Stomach (tissue), 9 donors: ENCODE results near the gene RUNX1. TPM values are rescaled to one million over a fixed set of nuclear protein-coding genes. Genes with fewer than 3 reads are reported as not detected.

Experiments used
- DNase-seq, 2 donors: peaks; one replicate each; pipeline versions ENCODE4 v3.0.0 to v3.0.0-alpha.2; 2013 to 2019
- H3K27ac ChIP-seq, 5 donors: fragments of 200-600 bp in 4 of 5; sonication (generic) in 4 of 5; one replicate each; pipeline ENCODE4 v1.5.1; 2013 to 2019; ENCODE audit warnings: mild to moderate bottlenecking in 1 of 5, moderate library complexity in 1 of 5
- H3K27me3 ChIP-seq, 3 donors: fragments of 200-600 bp; sonication (generic); one replicate each; pipeline ENCODE4 v1.5.1; 2017 to 2019; ENCODE audit warnings: mixed run types in 1 of 3
- H3K36me3 ChIP-seq, 4 donors: fragments of 200-600 bp; sonication (generic); 1 replicate in 3 of 4; 2 replicates in 1 of 4; pipeline ENCODE4 v1.5.1; 2016 to 2019
- H3K4me1 ChIP-seq, 4 donors: fragments of 200-600 bp; sonication (generic); one replicate each; pipeline ENCODE4 v1.5.1; 2016 to 2019
- H3K4me3 ChIP-seq, 4 donors: fragments of 200-600 bp; sonication (generic) in 3 of 4; one replicate each; pipeline ENCODE4 v1.5.1; 2016 to 2019; ENCODE audit warnings: mild to moderate bottlenecking in 1 of 4
- H3K9me3 ChIP-seq, 4 donors: fragments of 200-600 bp; sonication (generic); one replicate each; pipeline ENCODE4 v1.5.1; 2016 to 2019
- CTCF ChIP-seq, 7 experiments: fragments of 450-650 bp in 4 of 7; fragments of 200-600 bp in 3 of 7; sonication (generic) in 3 of 7; IDR thresholded peaks; one replicate each; pipeline ENCODE4 v1.5.1; 2016 to 2019; ENCODE audit warnings: antibody characterized with exemption in 7 of 7, control low read depth in 2 of 7, mild to moderate bottlenecking in 1 of 7
- EP300 ChIP-seq: sonication (generic); formaldehyde crosslinking; IDR thresholded peaks from one replicate; pipeline ENCODE4 v1.6.1; 2017; ENCODE audit warnings: antibody characterized with exemption
- POLR2A ChIP-seq, 4 donors: fragments of 450-650 bp; IDR thresholded peaks; one replicate each; pipeline ENCODE4 v1.6.1; 2016; ENCODE audit warnings: antibody characterized with exemption in 4 of 4, control low read depth in 2 of 4, mild to moderate bottlenecking in 1 of 4, moderate library complexity in 1 of 4
- POLR2AphosphoS5 ChIP-seq, 3 donors: sonication (generic); formaldehyde crosslinking; IDR thresholded peaks; one replicate each; pipeline ENCODE4 v1.6.1; 2016; ENCODE audit warnings: antibody characterized with exemption in 3 of 3
- WGBS, 5 donors: extraction: QIAGEN DNeasy Blood & Tissue Kit in 3 of 5; methylation state at CpG; one replicate each; pipeline versions ENCODE4 v1.1.5 to v1.1.7; 2013 to 2018; 5-methylcytosine and 5-hydroxymethylcytosine counted together
- intact Hi-C: fragments of 100-400 bp; cut with DNase I; formaldehyde crosslinking; loops from one replicate; pipeline ENCODE4 v1.15.1; 2023; ENCODE audit warnings: low total_unique reads
- polyA plus RNA-seq, 3 donors: library from polyadenylated mRNA; stranded (reverse); fragments of 200-250 nt; gene quantifications; one replicate each; pipeline ENCODE4 v1.2.3, GENCODE V29; 2013
- total RNA-seq, 5 donors: library from RNA; depleted of rRNA; stranded (reverse); fragments of >200 nt; gene quantifications; one replicate each; pipeline versions ENCODE4 v1.1.0 to v1.2.3, GENCODE V29; 2014 to 2016
- donor health status: healthy with polysubstance abuse.
- donor health status: Bipolar disorder and iron deficiency.
- donor health status: healthy.

The RUNX1 gene
- total and polyA plus RNA-seq, 8 donors: 8.0 to 213 (median 40.0) TPM

DNA sequence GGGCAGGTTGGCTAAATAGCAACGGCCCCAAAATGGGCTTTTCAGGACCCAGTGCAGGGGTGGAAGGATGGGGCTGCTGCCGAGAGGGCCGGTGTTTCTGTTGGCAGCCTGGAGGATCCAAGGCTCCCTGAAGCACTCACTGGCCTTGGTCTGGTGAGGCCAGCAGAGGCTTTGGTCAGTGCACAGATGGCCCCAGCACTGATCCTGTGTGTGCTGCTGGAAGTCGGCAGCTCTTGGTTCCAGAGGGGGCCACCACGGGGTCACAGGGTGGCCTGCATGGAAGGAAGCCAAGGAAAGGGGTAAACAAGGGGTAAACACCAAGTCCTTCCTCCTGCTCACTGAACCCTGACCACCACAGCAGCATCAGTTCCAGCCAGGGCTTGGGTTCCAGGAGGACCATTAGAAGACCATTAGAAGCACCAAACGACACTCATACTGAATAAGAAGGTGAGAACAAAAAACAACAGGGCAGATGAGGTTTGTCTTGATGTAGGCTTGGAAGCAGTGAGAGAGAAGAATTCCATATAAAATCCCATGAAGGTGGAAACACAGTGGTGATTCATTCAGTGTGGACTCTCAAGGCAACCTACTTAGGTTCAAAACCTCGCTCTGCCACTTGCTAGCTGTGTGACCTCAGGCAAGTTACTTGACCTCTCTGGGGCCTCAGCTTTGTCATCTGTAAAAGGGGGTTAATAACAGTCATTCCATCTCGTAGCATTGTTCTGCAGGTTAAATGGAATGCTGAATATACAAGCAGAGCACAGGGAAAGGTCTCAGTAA, 184.5 kb downstream of the RUNX1 start:
- peaks cover 7 to 63% (median 42%) of the 10 kb centered on the region in 4 donors for H3K4me1 ChIP-seq
- no peaks in the 10 kb centered on the region for H3K27me3 ChIP-seq
- 45 to 57% (median 53%) methylated on average over 8 of the region's 8 CpGs for WGBS, 5 donors
- no peak overlapping the region for H3K4me3 ChIP-seq
- peak overlapping the region; percentile 49 to 79 (median 62) for H3K27ac ChIP-seq
- TF ChIP-seq EP300: no peak
- no peak for TF ChIP-seq POLR2AphosphoS5 (IDR thresholded peaks at IDR 0.05)
- TF ChIP-seq CTCF (IDR thresholded peaks at IDR 0.05): no peak
- no peak for TF ChIP-seq POLR2A (IDR thresholded peaks at IDR 0.05)
- H3K36me3 ChIP-seq: peaks cover 6 to 82% (median 43%) of the 10 kb centered on the region in 4 donors
- intact Hi-C loops: no loop called here
- DNase-seq: no peak
- no peaks in the 10 kb centered on the region for H3K9me3 ChIP-seq

DNA sequence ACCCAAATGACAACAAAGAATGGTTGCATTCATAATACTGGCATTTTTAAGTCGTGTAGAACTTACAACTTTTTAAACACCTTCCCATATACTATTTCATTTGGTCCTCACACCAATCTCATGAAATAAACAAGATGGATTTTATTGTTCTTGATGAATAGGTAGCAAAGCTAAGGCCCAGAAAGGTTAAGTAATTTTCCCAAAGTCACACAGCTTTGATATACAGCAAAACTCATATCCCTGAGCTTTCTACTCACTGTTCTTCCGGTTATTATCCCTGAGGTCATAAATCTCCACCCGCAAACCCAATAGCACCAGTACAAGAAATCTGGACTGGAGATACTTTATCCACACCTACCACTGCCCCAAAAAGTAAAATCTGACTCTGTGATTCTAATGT, 186.2 kb downstream of the RUNX1 start:
- 82 to 94% (median 93%) methylated on average over 3 of the region's 3 CpGs for WGBS, 5 donors
- Histone ChIP-seq H3K4me1 (peaks cover 7 to 66% (median 37%) of the 10 kb centered on the region in 4 donors), H3K36me3 (peaks cover 15 to 82% (median 50%) of the 10 kb centered on the region in 4 donors), H3K4me3 (no peak overlapping the region), H3K9me3 (no peaks in the 10 kb centered on the region), H3K27me3 (no peaks in the 10 kb centered on the region), H3K27ac (no peak overlapping the region)
- DNase-seq: no peak
- intact Hi-C loops: no loop called here
- no peak for TF ChIP-seq EP300
- no peak for TF ChIP-seq CTCF (IDR thresholded peaks at IDR 0.05)
- no peak for TF ChIP-seq POLR2AphosphoS5 (IDR thresholded peaks at IDR 0.05)
- TF ChIP-seq POLR2A (IDR thresholded peaks at IDR 0.05): no peak

DNA sequence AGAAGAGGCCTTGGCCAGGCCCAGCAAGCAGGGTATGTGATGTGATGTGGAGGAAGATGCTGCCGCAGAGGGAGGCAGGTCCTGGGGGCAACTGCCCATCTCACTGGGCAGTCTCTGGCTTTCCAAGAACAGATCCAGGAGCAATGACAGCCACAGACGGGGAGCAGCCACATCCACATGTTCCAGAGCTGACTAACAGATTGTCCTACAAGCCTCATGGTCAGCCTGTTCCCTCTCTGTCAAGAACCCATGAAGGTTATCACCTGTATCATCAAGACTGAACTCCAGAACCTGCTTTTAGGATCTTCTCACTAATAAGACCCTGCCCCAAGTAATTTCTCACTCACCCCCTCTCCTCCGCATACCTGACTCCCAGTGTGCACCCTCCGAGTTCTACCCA, 187.8 kb downstream of the RUNX1 start:
- intact Hi-C loops: no loop called here

More for the DNA sequence above, 187.8 kb downstream of the RUNX1 start:
- Histone ChIP-seq H3K4me3 (no peak overlapping the region), H3K4me1 (peaks cover 7 to 53% (median 34%) of the 10 kb centered on the region in 4 donors), H3K36me3 (peaks cover 25 to 82% (median 61%) of the 10 kb centered on the region in 4 donors), H3K27me3 (no peaks in the 10 kb centered on the region), H3K27ac (no peak overlapping the region), H3K9me3 (no peaks in the 10 kb centered on the region)
- DNase-seq: no peak
- TF ChIP-seq CTCF (IDR thresholded peaks at IDR 0.05) (no peak), POLR2AphosphoS5 (IDR thresholded peaks at IDR 0.05) (no peak), EP300 (no peak), POLR2A (IDR thresholded peaks at IDR 0.05) (no peak)
- WGBS, 5 donors: 90 to 95% (median 94%) methylated on average over 4 of the region's 4 CpGs
